ENCODE results near the gene NDUFA7.
"Not testable (repeated sequence)": the region's sequence is repeated elsewhere in the genome, so short reads cannot be mapped to it uniquely, and the experiment has no call there.

The NDUFA7 gene

GRCh38 chr19:8319807-8320520 is 1.2 kb downstream of the NDUFA7 start:
- no peak for DNase-seq (ENCODE audit: low spot score)

GRCh38 chr19:8318835-8319234 is 2.3 kb downstream of the NDUFA7 start:
- not testable (repeated sequence) for DNase-seq (ENCODE audit: low spot score)

GRCh38 chr19:8316351-8317125 is 4.6 kb downstream of the NDUFA7 start:
- no peak for DNase-seq (ENCODE audit: low spot score)

GRCh38 chr19:8314981-8315640 is 6.1 kb downstream of the NDUFA7 start:
- not testable (repeated sequence) for DNase-seq (ENCODE audit: low spot score)

- no peak for DNase-seq (ENCODE audit: low spot score)
These were observed 9.5 kb downstream of the NDUFA7 start for GRCh38 chr19:8311461-8312260.

- DNase-seq (ENCODE audit: low spot score): no peak
These were observed 10.7 kb downstream of the NDUFA7 start for GRCh38 chr19:8310342-8311055.

GRCh38 chr19:8308891-8309291 is 12.3 kb downstream of the NDUFA7 start:
- no peak for DNase-seq (ENCODE audit: low spot score)

GRCh38 chr19:8307965-8308866 is 13.0 kb downstream of the NDUFA7 start, which contains the start of gene CD320:
CD320 (minus strand) TSS chr19:8308358; CDS start chr19:8308290, 68 bp downstream.
- peak; percentile 91 for DNase-seq (ENCODE audit: low spot score)

GRCh38 chr19:8307400-8307964 is 13.7 kb downstream of the NDUFA7 start:
- DNase-seq (ENCODE audit: low spot score): no peak

GRCh38 chr19:8306235-8307054 is 14.7 kb downstream of the NDUFA7 start:
- DNase-seq (ENCODE audit: low spot score): no peak

GRCh38 chr19:8305798-8306197 is 15.4 kb downstream of the NDUFA7 start:
- no peak for DNase-seq (ENCODE audit: low spot score)

- no peak for DNase-seq (ENCODE audit: low spot score)
These were observed 16.1 kb downstream of the NDUFA7 start for GRCh38 chr19:8304841-8305621.

GRCh38 chr19:8302734-8303133 is 18.4 kb downstream of the NDUFA7 start:
- no peak for DNase-seq (ENCODE audit: low spot score)

GRCh38 chr19:8302357-8302691 is 18.9 kb downstream of the NDUFA7 start:
- DNase-seq (ENCODE audit: low spot score): no peak

GRCh38 chr19:8291337-8291736 is 29.8 kb downstream of the NDUFA7 start:
- DNase-seq (ENCODE audit: low spot score): not testable (repeated sequence)

- not testable (repeated sequence) for DNase-seq (ENCODE audit: low spot score)
These were observed 44.7 kb downstream of the NDUFA7 start for GRCh38 chr19:8276508-8276907.

- DNase-seq (ENCODE audit: low spot score): no peak
These were observed 51.5 kb downstream of the NDUFA7 start for GRCh38 chr19:8269724-8270123.

- DNase-seq (ENCODE audit: low spot score): no peak
These were observed 55.3 kb downstream of the NDUFA7 start for GRCh38 chr19:8265872-8266271.

Measured in kidney capillary endothelial cell (primary cell).